HT1080 (cell line): Measurements from ENCODE around the gene SLC35F6. TPM values are rescaled to one million over a fixed set of nuclear protein-coding genes. Genes with fewer than 3 reads are reported as not detected.
A peak's percentile ranks its signal among the peaks of the same experiment; 100 is the strongest.
"Not testable (repeated sequence)": the region's sequence is repeated elsewhere in the genome, so short reads cannot be mapped to it uniquely, and the experiment has no call there.

Experiments used
- DNase-seq: peaks from one replicate; pipeline ENCODE4 v3.0.0-alpha.2; 2015; ENCODE audit warnings: low read depth
- total RNA-seq: library from RNA; depleted of rRNA; stranded (reverse); fragments of >200 nt; shearing (Covaris generic); gene quantifications from 2 replicates; pipeline ENCODE4 v1.2.3, GENCODE V29; 2014

The SLC35F6 gene
- total RNA-seq, 1 experiment from 2014 or later, result 24.7 TPM

DNA sequence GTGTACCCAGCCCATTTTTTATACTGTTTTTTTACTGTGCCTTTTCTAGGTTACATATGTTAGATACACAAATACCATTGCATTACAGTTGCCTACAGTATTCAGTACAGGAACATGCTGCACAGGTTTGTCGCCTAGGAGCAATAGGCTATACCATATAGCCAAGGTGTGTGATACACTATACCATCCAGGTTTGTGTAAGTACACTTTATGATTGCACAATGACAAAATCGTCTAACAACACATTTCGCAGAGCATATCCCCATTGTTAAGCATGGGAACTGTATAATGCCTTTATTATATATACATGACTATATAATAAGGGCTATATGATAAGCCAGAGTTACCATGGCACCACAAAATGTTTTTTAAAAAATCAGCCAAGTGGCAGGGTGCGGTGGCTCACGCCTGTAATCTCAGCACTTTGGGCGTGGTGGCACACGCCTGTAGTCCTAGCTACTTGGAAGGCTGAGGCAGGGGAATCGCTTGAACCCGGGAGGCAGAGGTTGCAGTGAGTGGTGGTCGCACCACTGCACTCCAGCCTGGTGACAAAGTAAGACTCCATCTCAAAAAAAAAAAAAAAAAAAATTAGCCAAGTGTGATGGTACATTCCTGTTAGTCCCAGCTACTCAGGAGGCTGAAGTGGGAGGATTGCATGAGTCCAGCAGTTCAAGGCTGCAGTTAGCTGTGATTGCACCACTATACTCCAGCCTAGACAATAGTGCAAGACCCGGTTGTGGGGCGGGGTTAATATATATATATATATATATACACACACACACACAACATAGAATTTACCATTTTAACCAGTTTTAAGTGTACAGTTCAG lies 19.0 kb downstream of the SLC35F6 start:
- DNase-seq, result no peak

DNA sequence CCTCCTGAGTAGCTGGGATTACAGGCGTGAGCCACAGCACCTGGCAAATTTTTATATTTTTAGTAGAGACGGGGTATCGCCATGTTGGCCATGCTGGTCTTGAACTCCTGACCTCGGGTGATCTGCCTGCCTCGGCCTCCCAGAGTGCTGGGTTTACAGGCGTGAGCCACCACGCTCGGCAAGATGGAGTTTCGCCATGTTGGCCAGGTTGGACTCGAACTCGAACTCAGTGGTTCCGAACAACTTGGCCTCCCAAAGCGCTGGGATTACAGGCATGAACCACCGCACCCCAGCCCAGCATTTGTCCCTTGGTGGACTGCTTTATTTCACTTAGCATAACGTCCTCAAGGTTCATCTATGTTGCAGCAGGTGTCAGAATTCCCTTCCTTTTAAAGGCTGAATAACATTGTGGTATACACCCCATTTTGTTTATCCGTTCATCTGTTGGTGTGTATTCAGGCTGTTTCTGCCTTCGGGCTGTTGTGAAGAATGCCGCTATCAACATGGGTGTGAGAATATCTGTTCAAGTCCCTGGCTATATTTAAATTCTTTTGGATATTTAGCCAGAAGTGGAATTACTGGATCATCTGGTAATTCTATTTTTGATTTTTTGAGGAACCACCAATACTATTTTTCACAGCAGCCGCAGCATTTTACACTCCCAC lies 20.6 kb downstream of the SLC35F6 start:
- no peak for DNase-seq

DNA sequence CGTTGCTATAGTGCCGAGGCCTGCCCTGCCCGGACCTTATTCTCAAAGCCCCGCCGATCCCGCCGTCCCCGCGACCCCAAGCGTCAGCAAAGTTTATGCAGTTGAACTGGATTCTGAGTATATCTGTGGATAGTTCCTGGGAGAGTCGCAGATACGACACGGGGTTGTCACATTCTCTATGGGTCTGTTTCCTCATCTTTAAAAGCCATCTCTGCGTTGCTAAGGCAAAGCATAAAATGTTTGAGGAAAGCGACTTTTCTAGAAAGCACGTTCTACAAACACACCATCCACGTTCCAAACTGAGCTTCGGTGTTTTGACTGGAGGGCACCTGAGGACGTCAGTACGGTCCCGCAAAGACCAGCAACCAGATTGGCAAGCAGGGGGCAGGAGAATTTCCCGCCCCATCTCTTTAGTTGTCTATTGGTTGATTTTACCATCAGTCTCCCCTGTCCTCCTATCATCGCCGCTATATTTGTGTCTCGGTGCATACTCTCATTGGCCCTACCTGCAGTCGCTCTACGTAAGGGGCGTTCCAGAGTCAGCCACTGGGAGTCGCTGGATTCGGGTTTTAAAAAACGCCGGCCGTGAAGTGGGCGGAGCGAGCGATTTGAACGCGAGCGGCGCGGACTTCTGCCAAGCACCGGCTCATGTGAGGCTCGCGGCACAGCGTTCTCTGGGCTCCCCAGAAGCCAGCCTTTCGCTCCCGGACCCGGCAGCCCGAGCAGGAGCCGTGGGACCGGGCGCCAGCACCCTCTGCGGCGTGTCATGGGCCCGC lies 21.5 kb downstream of the SLC35F6 start, which contains the start of gene CENPA:
Gene CENPA (plus strand): TSS at position 626 of the 776 bp plus-strand sequence. CDS start 141 bp downstream, at position 767.
- peak; percentile 100 for DNase-seq

GRCh38 chr2:26786207-26787028 lies 22.3 kb downstream of the SLC35F6 start:
- peak; percentile 18 for DNase-seq

DNA sequence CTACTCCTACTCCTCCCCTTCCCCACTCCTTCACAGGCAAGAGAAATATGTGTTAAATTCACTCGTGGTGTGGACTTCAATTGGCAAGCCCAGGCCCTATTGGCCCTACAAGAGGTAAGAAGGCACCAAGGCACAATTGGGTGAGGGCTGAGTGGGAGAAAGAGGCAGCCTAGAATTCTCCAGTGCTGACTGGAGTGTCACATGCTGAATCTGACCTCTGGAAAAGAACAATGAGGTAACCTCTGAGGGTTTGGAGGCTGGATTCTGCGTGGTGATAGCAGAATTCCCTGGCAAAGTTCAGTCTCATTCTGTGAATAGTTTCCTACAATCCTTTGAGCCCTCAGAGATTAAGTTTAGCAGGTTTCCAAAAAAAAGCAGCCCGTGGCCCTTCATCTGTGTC lies 28.6 kb downstream of the SLC35F6 start:
- no peak for DNase-seq

- no peak for DNase-seq
Measured at GRCh38 chr2:26793518-26793917, 29.4 kb downstream of the SLC35F6 start.

DNA sequence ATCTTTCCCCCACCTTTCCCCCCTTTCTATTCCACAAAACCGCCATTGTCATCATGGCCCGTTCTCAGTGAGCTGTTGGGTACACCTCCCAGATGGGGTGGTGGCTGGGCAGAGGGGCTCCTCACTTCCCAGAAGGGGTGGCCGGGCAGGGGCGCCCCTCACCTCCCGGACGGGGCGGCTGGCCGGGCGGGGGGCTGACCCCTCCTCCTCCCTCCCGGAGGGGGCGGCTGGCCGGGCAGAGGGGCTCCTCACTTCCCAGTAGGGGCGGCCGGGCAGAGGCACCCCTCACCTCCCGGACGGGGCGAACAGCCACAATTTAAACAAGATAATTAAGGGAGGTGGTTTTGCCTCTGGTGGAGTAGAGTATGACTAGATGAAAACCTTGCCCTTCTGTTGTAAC lies 31.1 kb downstream of the SLC35F6 start:
- not testable (repeated sequence) for DNase-seq

GRCh38 chr2:26801328-26801727 lies 37.2 kb downstream of the SLC35F6 start:
- DNase-seq, result no peak

GRCh38 chr2:26801796-26802195 lies 37.7 kb downstream of the SLC35F6 start:
- DNase-seq, result no peak

DNA sequence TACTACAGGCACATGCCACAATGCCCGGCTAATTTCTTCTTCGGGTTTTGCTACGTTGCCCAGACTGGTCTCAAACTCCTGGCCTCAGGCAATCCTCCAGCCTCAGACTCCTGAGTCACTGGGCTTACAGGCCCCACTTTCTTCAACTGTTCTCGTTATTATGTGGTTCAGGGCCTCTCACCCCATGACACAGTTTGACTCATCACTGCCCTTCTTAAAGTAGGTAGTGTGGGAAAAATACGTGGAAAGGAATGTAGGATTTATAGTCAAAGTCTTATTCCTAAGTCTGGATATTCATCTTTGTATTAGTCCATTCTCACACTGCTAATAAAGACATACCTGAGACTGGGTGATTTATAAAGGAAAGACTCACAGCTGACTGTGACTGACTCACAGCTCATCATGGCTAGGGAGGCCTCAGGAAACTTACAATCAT lies 41.2 kb downstream of the SLC35F6 start:
- DNase-seq, result peak; percentile 95

DNA sequence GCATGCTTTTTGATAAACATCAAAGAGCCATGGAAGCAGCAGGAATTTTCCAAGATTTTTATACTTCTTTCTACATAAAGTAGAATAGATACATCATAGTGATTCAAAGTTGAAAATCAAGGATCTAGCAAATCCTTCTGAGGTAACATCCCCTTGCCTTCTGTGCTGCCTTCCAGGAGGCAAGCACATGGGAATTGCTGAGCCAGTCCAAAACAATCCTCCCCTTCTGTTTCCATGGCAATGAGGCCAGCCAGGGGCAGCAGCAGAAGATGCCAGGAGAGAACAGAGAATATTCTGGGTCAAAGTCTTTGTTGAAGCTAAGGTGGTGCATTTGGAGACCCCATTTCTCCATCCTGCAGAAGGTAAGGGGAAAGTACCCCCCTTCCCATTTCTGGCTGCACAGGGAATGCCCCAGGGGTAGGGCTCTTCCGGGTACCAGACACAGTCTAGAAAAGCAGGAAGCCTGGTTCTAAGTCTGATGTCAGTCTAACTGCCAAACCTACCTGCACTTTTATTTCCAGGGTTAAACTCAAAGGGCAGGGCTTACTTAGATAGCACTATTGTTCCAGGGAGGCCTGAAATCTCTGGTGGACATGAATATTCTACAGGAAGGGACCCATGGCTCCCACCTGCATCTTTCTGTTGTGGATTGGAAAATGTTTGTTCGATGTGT lies 43.8 kb downstream of the SLC35F6 start:
- DNase-seq, result peak; percentile 21

DNA sequence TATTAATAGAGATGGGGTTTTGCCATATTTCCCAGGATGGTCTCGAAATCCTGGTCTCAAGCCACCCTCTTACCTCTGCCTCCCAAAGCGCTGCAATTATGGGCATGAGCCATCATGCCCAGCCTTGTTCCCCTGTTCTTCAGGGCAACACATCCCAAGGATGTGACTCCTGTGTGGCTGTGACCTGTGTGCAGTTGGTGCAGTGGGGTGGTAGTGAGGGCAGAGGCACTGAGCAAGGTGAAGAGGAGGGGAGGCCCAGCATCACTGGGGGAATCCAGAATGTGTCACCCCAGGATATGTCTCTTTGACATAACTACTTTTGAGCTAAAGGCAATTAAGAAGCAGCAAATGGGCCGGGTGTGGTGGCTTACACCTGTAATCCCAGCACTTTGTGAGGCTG lies 45.1 kb downstream of the SLC35F6 start:
- DNase-seq, result no peak

- no peak for DNase-seq
Measured at GRCh38 chr2:26809876-26810577, 45.9 kb downstream of the SLC35F6 start.

GRCh38 chr2:26811261-26811660 lies 47.2 kb downstream of the SLC35F6 start:
- no peak for DNase-seq

GRCh38 chr2:26811791-26812694 lies 48.0 kb downstream of the SLC35F6 start:
- no peak for DNase-seq

- no peak for DNase-seq
Measured at GRCh38 chr2:26812731-26813130, 48.6 kb downstream of the SLC35F6 start.

DNA sequence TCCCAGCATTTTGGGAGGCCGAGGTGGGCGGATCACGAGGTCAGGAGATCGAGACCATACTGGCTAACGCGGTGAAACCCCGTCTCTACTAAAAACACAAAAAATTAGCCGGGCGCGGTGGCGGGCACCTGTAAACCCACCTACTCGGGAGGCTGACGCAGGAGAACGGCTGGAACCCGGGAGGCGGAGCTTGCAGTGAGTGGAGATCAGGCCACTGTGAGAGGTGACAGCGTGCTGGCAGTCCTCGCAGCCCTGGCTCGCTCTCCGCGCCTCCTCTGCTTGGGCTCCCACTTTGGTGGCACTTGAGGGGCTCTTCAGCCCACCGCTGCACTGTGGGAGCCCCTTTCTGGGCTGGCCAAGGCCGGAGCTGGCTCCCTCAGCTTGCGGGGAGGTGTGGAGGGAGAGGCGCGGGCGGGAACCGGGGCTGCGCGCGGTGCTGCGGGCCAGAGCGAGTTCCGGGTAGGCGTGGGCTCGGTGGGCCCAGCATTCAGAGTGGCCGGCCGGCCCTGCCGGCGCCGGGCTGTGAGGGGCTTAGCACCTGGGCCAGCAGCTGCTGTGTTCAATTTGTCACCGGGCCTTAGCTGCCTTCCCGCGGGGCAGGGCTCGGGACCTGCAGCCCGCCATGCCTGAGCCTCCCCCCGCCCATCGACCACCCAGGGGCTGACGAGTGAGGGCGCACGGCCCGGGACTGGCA lies 50.1 kb downstream of the SLC35F6 start:
- DNase-seq, result not testable (repeated sequence)

DNA sequence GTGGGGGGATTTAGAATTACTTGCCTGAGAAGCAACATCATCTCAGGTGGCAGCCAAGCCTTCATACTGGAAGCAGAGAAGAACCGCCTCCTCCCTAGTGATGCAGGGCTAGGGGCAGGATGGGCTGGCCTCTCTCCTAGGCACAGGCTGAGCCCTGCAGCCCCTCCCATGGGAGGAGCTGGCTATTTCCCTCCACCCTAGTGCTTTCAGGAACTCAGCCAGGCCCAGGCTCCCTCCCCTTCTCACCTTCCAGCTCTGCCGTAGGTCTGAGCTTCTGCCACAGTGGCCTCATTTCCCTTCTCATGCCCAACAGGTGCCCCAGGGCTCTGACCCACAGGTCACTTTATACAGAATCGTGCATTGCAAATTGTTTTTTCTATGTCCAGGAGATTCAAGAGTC lies 52.8 kb downstream of the SLC35F6 start:
- no peak for DNase-seq
